Caco-2 (cell line): ENCODE measurements around the gene GPC1. TPM values are rescaled to one million over a fixed set of nuclear protein-coding genes. Genes with fewer than 3 reads are reported as not detected.
A peak's percentile ranks its signal among the peaks of the same experiment; 100 is the strongest.

Experiments
- BruUV-seq: library from RNA; stranded (reverse); fragments of 400-500 nt; replicated peaks from 2 replicates; lab custom pipeline; 2021; lab: Mats Ljungman, UMichigan
- CTCF ChIA-PET: fragments of 300-600 bp; sonication (Branson Sonifier 250); formaldehyde crosslinking; loops from one replicate; lab custom pipeline; 2022; ENCODE audit warnings: antibody characterized with exemption; lab: Charles Lee
- POLR2A ChIA-PET: fragments of 300-600 bp; sonication (Branson Sonifier 250); formaldehyde crosslinking; loops from one replicate; lab custom pipeline; 2022; ENCODE audit warnings: antibody characterized with exemption; lab: Charles Lee
- DNase-seq, 2 experiments: peaks; one replicate each; pipeline versions ENCODE4 v3.0.0 to v3.0.0-alpha.2; 2020 to 2022
- H3K27me3 ChIP-seq: replicated peaks from 2 replicates; pipeline ENCODE4 v1.6.0; 2011; ENCODE audit warnings: low read length; ENCODE audit not compliant: control insufficient read depth, insufficient read depth
- H3K36me3 ChIP-seq: 2 replicates; pipeline ENCODE4 v1.5.1; 2011; ENCODE audit warnings: low read length; ENCODE audit not compliant: control insufficient read depth, insufficient read depth
- H3K4me1 ChIP-seq: fragments of 250-450 bp; sonication (Bioruptor Pico); 2 replicates; pipeline ENCODE4 v1.5.1; 2020; ENCODE audit warnings: mild to moderate bottlenecking
- H3K4me3 ChIP-seq: 2 replicates; pipeline ENCODE4 v1.5.1; 2011; ENCODE audit warnings: low read depth, mild to moderate bottlenecking, control low read depth, low read length
- H3K9me3 ChIP-seq: fragments of 250-450 bp; sonication (Bioruptor Pico); 2 replicates; pipeline ENCODE4 v1.5.1; 2020; ENCODE audit warnings: mild to moderate bottlenecking, moderate library complexity
- H3K27ac Mint-ChIP-seq: one replicate; pipeline ENCODE4 v1.8.0; 2022; ENCODE audit warnings: mixed read lengths; ENCODE audit not compliant: unreplicated experiment
- H3K27me3 Mint-ChIP-seq: one replicate; pipeline ENCODE4 v1.8.0; 2022; ENCODE audit warnings: mixed read lengths; ENCODE audit not compliant: insufficient read depth, unreplicated experiment
- H3K36me3 Mint-ChIP-seq: one replicate; pipeline ENCODE4 v1.8.0; 2022; ENCODE audit warnings: mild to moderate bottlenecking, mixed read lengths; ENCODE audit not compliant: insufficient read depth, unreplicated experiment
- H3K4me1 Mint-ChIP-seq: one replicate; pipeline ENCODE4 v1.8.0; 2022; ENCODE audit warnings: low read depth, mixed read lengths; ENCODE audit not compliant: unreplicated experiment
- H3K4me3 Mint-ChIP-seq: one replicate; pipeline ENCODE4 v1.8.0; 2022; ENCODE audit warnings: mild to moderate bottlenecking, moderate library complexity, mixed read lengths; ENCODE audit not compliant: unreplicated experiment
- H3K9me3 Mint-ChIP-seq: one replicate; pipeline ENCODE4 v1.8.0; 2022; ENCODE audit warnings: mixed read lengths; ENCODE audit not compliant: unreplicated experiment
- CTCF ChIP-seq, 2 experiments: fragments of 200-600 bp in 1 of 2; IDR thresholded peaks; 1 replicate in 1 of 2; 2 replicates in 1 of 2; pipeline versions ENCODE4 v1.5.1 to v1.8.0; 2011 to 2022; ENCODE audit warnings: antibody characterized with exemption in 1 of 2, control low read depth in 1 of 2, inconsistent platforms in 1 of 2, low read depth in 1 of 2, low read length in 1 of 2, mild to moderate bottlenecking in 1 of 2, moderate library complexity in 1 of 2; ENCODE audit not compliant: insufficient read depth in 1 of 2, severe bottlenecking in 1 of 2, unreplicated experiment in 1 of 2
- intact Hi-C: fragments of 100-400 bp; cut with micrococcal nuclease; formaldehyde crosslinking; loops from one replicate; pipeline ENCODE4 v1.10.0; 2022; ENCODE audit not compliant: unreplicated experiment
- total RNA-seq: library from RNA; stranded (reverse); gene quantifications from 2 replicates; pipeline ENCODE4 v1.2.3, GENCODE V29; 2022

GPC1 gene
- total RNA-seq, 1 experiment from 2014 or later = 45.2 TPM

GRCh38 chr2:240434728-240435456, 571 bp upstream of the GPC1 start:
- Mint-ChIP-seq H3K9me3 (no peaks in the 10 kb centered on the region), H3K36me3 (no peaks in the 10 kb centered on the region), H3K4me3 (peak overlapping the region; percentile 73), H3K4me1 (no peaks in the 10 kb centered on the region), H3K27ac (no peak overlapping the region), H3K27me3 (no peaks in the 10 kb centered on the region)
- Histone ChIP-seq H3K9me3 (no peaks in the 10 kb centered on the region), H3K27me3 (no peaks in the 10 kb centered on the region), H3K36me3 (no peaks in the 10 kb centered on the region), H3K4me1 (peaks cover 9% of the 10 kb centered on the region; the same call in 1 of the 2 replicates), H3K4me3 (peak overlapping the region; percentile 64)
- BruUV-seq = no TSS peak
- no peak for TF ChIP-seq CTCF (IDR thresholded peaks at IDR 0.05; ENCODE audit: insufficient read depth in 1 of 2, low read depth in 1 of 2, low read length in 1 of 2, severe bottlenecking in 1 of 2, unreplicated experiment in 1 of 2)
- POLR2A ChIA-PET = no interaction called here
- CTCF ChIA-PET = interaction anchor here (1.7 kb wide), 1 partner anchor 179 kb away, joined by 7 read pairs; no protein-coding TSS in a partner anchor
- peak; percentile 87 to 90 for DNase-seq
- intact Hi-C loops = loop anchor here (5.0 kb wide), 2 partner anchors 178 to 283 kb away; no protein-coding TSS in a partner anchor

- no peaks in the 10 kb centered on the region for H3K27me3 Mint-ChIP-seq
- H3K4me1 Mint-ChIP-seq = no peaks in the 10 kb centered on the region
- H3K4me1 ChIP-seq = peaks cover 9% of the 10 kb centered on the region; the same call in 1 of the 2 replicates
- intact Hi-C loops = loop anchor here (5.0 kb wide), 2 partner anchors 179 to 284 kb away; no protein-coding TSS in a partner anchor
- no peaks in the 10 kb centered on the region for H3K36me3 Mint-ChIP-seq
- H3K27ac Mint-ChIP-seq = no peak overlapping the region
- H3K4me3 Mint-ChIP-seq = peak overlapping the region; percentile 63
- TF ChIP-seq CTCF (IDR thresholded peaks at IDR 0.05; ENCODE audit: insufficient read depth in 1 of 2, low read depth in 1 of 2, low read length in 1 of 2, severe bottlenecking in 1 of 2, unreplicated experiment in 1 of 2) = no peak
- CTCF ChIA-PET = interaction anchor here (0.6 to 1.7 kb wide), 5 partner anchors 45 to 286 kb away, joined by 3 to 7 read pairs (median 3); no protein-coding TSS in a partner anchor
- POLR2A ChIA-PET = no interaction called here
- BruUV-seq = no TSS peak
- H3K27me3 ChIP-seq = no peaks in the 10 kb centered on the region
- peak overlapping the region; percentile 64 for H3K4me3 ChIP-seq
- H3K9me3 Mint-ChIP-seq = no peaks in the 10 kb centered on the region
- no peaks in the 10 kb centered on the region for H3K36me3 ChIP-seq
- DNase-seq = no peak
- H3K9me3 ChIP-seq = no peaks in the 10 kb centered on the region
Observed at GRCh38 chr2:240435948-240436682, 652 bp downstream of the GPC1 start.
